Cortex of kidney (tissue), 1 donor: ENCODE data around the gene INS.

Experiments
- DNase-seq: peaks from one replicate; lab custom pipeline; 2025; lab: John Stamatoyannopoulos, UW

Gene INS

GRCh38 chr11:2114430-2115241 lies 46.4 kb downstream of the INS start:
- no peak for DNase-seq

DNA sequence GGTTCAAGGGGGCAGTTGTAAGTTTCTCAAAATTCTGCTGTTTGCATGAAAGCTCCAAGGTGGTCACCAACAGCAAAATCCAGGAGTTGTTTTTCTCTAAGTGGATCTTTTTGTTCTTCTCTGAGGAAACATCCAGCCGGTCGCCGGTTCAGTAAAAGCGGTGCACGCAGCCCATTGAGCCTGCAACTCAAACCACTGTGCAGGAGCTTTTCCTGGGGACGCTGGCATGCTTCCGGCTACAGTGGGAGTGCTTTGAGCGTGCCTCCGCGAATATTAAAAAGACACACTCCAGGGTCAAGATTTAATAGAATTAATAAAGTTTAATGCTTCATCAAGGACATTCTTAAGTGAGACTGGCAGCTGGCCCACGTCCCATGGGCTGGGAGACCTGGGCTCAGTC lies 47.2 kb downstream of the INS start:
- no peak for DNase-seq

- DNase-seq = no peak
Observed at GRCh38 chr11:2110521-2110920, 50.5 kb downstream of the INS start.
